GM19468 (cell line): Measurements from ENCODE around the gene DROSHA.
"Not testable (repeated sequence)": the region's sequence is repeated elsewhere in the genome, so short reads cannot be mapped to it uniquely, and the experiment has no call there.

Experiments used
- ATAC-seq: cut with Tn5 transposase; IDR thresholded peaks from one replicate; pipeline ENCODE4 v1.9.1; 2021; ENCODE audit warnings: mild to moderate bottlenecking, moderate library complexity, moderate number of reproducible peaks; ENCODE audit not compliant: unreplicated experiment; ENCODE audit errors: extremely low read depth

DROSHA gene

GRCh38 chr5:31427724-31428309 is 104.1 kb downstream of the DROSHA start:
- no peak for ATAC-seq

- ATAC-seq, result no peak
Measured at GRCh38 chr5:31427013-31427723, 104.7 kb downstream of the DROSHA start.

GRCh38 chr5:31421806-31422586 is 109.9 kb downstream of the DROSHA start:
- ATAC-seq, result no peak

DNA sequence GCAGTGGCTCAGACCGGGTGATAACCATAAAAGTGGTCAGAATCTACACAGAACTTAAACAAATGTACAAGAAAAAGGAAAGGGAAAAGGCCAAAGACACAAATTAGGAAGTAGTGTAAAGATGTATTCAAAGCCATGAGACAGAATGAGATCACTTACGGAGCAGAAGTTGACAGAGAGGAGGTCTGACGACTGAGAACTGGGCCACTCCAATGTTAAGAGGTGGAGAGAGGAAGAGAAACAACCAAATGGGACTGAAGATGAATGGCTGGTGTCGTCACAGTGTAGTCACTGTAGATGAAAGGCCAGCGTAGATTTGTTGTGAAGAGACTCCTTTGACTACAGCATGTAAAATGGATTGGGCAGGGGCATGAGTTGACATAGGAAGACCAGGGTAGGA is 114.4 kb downstream of the DROSHA start:
- no peak for ATAC-seq

GRCh38 chr5:31416547-31416946 is 115.3 kb downstream of the DROSHA start:
- no peak for ATAC-seq

GRCh38 chr5:31415960-31416359 is 115.9 kb downstream of the DROSHA start:
- ATAC-seq, result no peak

DNA sequence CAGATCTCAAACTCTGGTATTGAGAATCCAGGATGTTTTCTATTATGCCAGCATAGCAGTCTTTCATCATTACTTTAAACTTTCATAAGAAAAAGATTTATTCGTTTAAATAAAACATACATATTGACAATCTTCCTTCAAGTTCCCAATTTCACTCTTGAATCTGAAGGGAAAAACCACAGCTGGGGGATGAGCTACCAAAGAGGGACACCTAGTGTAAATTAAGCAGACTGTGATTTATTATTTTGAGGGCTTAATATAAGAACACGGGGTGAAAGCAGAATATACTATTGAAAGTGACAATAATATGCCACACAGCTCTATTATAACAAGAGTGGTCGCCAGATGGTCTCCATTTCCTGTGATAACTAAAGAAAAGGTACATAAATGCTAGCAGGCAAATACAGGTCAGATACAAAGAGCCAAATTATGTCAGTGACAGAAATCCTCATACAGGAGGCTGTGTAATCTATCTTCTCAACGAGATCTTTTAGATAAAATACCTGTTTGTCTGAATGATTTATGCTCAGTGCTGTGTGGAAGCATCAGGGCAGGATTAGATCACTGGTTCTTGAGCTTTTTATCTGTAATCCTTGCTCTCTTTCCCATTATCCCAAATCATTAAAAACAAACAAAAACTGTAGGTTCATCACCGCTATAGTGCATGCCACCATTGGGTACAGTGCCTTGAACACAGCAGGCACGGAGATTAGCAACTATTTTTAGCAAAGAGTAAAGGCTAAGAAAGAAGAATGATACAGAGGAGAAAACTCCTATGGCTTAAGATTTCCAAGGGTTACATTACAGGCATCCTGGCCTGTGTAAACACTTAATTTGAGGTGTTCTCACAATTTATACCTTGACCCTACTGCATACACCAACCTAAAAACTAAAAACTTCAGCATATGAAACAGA is 116.6 kb downstream of the DROSHA start:
- no peak for ATAC-seq

GRCh38 chr5:31413030-31413812 is 118.7 kb downstream of the DROSHA start:
- no peak for ATAC-seq

- no peak for ATAC-seq
Measured at GRCh38 chr5:31412324-31412723, 119.6 kb downstream of the DROSHA start.

DNA sequence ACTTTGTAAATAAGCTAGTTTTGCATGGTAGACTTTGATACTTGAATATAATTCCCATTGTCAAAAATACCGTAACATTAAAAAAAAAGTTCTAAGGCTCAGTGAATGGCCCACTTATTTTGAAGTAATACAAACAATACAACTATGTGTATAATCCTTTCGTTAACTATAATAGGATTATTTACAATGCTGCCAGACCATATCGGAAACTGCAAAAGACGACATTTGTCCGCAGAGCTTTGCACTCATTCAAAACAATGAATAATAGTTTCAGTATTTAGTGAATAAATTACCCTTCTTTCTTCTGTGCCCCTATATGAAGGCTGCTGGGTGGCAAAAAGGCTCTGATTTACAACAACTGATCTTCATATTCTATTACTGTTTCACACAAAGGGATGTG is 121.8 kb downstream of the DROSHA start:
- ATAC-seq, result no peak

DNA sequence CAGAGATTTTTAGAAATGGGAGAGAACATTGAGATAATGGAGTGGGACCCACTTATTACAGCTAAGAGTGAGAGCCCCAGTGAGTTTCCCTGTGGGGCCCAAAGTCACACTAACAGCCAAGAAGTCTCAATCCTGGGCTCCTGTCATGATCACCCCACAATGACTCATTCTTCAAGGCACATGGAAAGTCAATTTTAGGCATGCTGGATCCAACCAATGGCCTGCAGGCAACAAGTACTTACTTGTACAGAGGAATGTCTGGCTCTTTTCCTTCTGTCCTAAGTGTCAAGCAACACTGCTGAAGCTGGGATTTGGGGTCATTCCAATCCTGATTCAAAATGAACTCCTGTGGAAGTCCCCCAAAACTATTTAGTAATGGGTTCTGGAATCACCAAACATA is 123.1 kb downstream of the DROSHA start:
- ATAC-seq, result no peak

GRCh38 chr5:31407921-31408693 is 123.8 kb downstream of the DROSHA start:
- no peak for ATAC-seq

DNA sequence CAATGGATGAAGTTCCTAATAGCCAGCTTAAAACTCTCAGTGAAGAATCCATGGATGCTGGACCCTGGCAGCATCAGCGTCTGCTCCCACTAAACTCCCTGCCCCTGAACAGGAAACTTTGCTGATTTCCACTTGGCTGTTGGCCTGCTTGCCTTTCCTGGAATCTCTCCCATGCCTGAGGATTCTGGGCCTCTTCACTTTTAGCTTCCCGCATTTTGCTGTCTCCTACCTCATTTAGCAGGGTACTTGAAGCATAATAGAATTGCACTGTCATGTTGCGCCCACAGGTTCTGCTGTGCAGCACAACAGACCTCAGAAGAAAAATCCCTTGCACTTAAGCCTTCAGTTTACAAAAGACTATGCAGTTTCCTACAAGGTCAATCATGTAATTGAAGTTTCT is 127.6 kb downstream of the DROSHA start:
- no peak for ATAC-seq

DNA sequence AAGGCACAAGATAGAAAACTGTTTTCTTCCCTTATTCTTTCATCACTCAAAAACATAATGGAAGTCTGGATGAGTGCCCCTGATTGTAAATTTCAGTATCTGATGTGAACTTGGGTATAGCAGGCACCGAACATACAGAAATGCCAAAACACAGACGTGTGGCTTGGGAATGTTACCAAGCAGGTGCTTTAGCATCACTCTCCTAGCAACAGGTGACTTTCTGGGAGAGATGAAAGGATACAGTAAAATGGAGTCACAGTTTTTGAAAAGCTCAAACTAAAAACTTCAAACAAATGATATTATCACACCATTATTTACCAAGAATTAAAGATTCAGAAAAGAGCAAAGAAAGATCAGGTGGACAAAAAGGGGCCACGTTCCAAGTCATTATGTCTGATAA is 130.2 kb downstream of the DROSHA start:
- ATAC-seq, result no peak

GRCh38 chr5:31397926-31398557 is 133.9 kb downstream of the DROSHA start:
- ATAC-seq, result no peak

DNA sequence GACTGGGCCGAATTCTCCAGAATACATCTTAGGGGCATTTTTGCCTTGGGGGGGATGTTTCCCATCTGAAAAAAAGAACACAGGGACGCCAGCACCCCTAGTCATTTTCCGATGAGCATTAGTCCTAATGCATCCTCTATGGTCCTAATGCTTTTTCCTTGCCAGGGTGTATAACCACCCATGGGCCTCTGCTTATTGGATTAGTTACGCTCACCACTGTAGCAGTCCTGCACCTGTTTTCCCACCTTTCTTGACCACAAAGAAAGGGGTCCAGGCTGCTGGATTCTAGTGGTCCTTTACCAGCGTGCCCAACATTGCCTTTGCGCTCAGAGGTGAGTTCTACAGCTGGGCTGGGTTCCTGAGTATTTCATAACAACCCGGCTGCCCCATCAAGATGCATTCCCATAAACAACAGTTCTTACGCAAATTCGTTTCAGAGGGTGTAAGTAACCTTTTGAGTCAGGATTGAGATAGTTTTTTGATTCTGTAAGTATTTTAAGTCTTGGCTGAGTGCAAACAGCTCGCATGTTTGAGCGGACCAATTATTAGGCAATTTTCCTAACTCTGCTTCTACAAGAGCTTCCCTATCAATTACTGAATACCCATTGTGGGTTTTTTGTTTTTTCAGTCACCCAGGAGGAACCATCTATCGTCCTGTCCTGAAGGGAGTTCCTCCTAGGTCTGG is 135.1 kb downstream of the DROSHA start:
- no peak for ATAC-seq

DNA sequence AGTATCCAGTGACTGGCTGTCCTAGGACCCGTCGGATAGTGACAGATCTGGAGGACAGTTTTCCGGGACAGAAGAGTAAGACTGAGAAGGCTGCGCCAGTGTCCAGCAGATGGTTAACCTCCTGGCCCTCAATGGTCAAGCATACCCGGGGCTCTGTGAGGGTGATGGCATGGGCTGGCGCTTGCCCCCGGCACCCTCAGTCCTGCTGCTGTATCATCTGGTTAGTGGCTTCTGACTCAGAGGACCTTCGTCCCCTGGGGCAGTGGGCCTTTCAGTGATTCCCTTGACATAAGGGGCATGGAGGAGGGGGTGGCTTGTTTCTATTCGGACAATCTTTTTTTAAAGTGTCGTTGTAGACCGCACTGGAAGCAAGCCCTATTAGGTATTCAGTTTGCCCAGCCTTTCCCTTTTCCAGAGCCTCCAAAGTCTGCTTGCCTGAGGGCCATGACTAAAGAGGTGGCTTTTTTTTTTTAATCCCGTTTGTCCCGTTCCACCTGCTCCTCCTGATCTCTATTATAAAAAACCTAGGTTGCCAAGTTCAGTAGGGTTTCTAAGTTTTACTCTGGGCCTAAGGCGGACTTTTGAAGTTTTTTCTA is 136.3 kb downstream of the DROSHA start:
- ATAC-seq, result not testable (repeated sequence)
